ENCODE data around the gene CTAG1B.

- no peak for TF ChIP-seq CTCF (IDR thresholded peaks at IDR 0.05)
- TF ChIP-seq POLR2A (IDR thresholded peaks at IDR 0.05): no peak
Observed at GRCh38 chrX:154650221-154650510, 31.1 kb upstream of the CTAG1B start.
